DND-41 (cell line): Measurements from ENCODE around the gene NPHS1.

Source experiments
- CTCF ChIP-seq: IDR thresholded peaks from 2 replicates; pipeline ENCODE4 v1.5.1; 2012; ENCODE audit warnings: borderline replicate concordance, low read length, moderate library complexity, mild to moderate bottlenecking; ENCODE audit not compliant: poor library complexity, severe bottlenecking; ENCODE audit errors: extremely low read depth
- EZH2 ChIP-seq: IDR thresholded peaks from 3 replicates; pipeline ENCODE4 v1.6.1; 2012; ENCODE audit warnings: borderline replicate concordance, low read depth, mild to moderate bottlenecking, moderate library complexity, low read length, inconsistent platforms; ENCODE audit not compliant: severe bottlenecking

GRCh38 chr19:35861640-35862160, 9.4 kb upstream of the NPHS1 start:
- TF ChIP-seq CTCF (no peak), EZH2 (no peak)
